ENCODE results near the gene APRT. TPM values are rescaled to one million over a fixed set of nuclear protein-coding genes. Genes with fewer than 3 reads are reported as not detected.
"Not testable (repeated sequence)": the region's sequence is repeated elsewhere in the genome, so short reads cannot be mapped to it uniquely, and the experiment has no call there.

The APRT gene
- total RNA-seq, 2 donors from 2014 or later: 165 to 211 TPM

GRCh38 chr16:88775825-88776224, 35.9 kb downstream of the APRT start:
- no peak overlapping the region for H3K4me3 ChIP-seq
- no peaks in the 10 kb centered on the region for H3K9me3 ChIP-seq
- no peak overlapping the region for H3K27ac ChIP-seq
- 89% methylated on average over 18 of the region's 18 CpGs for WGBS
- intact Hi-C loops (cut with DNase I): no loop called here
- no peaks in the 10 kb centered on the region for H3K36me3 ChIP-seq
- no peak for DNase-seq (ENCODE audit: low spot score)
- H3K27me3 ChIP-seq (replicated peaks; ENCODE audit: insufficient read depth): no peaks in the 10 kb centered on the region
- TF ChIP-seq POLR2A (IDR thresholded peaks at IDR 0.05) (no peak), CTCF (IDR thresholded peaks at IDR 0.05) (no peak), POLR2AphosphoS5 (IDR thresholded peaks at IDR 0.05) (no peak)
- peaks cover 27% of the 10 kb centered on the region for H3K4me1 ChIP-seq (replicated peaks)

DNA sequence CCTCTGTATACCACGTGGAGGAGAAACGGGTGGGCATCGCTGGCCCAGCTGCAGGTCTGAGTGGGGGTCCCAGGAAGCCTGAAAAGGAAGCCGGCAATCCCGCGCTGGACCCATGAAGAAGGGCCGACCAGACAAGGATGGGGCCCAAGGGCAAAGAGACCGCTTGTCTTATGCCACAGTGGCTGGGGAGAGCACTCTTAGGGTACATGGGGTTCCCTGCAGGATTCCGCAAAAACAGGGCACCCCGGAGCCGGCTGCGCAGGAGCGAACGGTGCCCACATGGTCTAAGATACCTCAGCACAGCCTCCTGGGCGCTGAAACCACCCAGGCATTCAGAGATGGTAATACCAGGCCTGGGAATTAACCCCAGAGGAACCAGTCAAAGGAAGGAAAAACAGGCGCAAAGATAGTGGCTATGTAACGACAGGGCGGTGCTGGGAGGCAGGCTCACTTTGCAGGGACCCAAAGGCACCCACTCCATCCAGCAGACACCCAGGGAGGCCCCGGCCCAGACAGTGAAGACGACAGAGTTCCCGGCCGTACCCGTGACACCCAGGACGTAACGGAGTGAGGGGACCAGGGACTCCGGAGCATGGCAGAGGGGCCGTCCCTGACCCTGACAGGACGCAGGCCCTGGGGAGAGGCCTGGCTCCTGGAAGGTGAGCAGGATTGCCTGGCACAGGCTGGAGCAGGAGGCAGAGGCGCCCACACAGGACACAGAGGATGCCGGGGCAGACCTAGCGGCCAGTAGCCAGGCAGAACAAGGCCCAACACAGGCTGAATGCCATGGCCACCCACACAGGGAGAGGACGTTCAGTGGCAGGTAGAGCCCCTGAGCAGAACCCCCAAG, 37.0 kb downstream of the APRT start:
- TF ChIP-seq CTCF (IDR thresholded peaks at IDR 0.05) (no peak), POLR2AphosphoS5 (IDR thresholded peaks at IDR 0.05) (no peak), POLR2A (IDR thresholded peaks at IDR 0.05) (no peak)
- H3K9me3 ChIP-seq: no peaks in the 10 kb centered on the region
- peak overlapping the region in 1 of 2 donors; percentile 61 for H3K27ac ChIP-seq
- no peaks in the 10 kb centered on the region for H3K36me3 ChIP-seq
- H3K4me1 ChIP-seq (replicated peaks): peaks cover 35% of the 10 kb centered on the region
- no peaks in the 10 kb centered on the region for H3K27me3 ChIP-seq (replicated peaks; ENCODE audit: insufficient read depth)
- H3K4me3 ChIP-seq: no peak overlapping the region
- intact Hi-C loops (cut with DNase I): no loop called here
- WGBS: 90% methylated on average over 32 of the region's 32 CpGs
- no peak for DNase-seq (ENCODE audit: low spot score)

- DNase-seq (ENCODE audit: low spot score): no peak
- peak overlapping the region in 1 of 2 donors; percentile 61 for H3K27ac ChIP-seq
- 78% methylated on average over 12 of the region's 12 CpGs for whole genome bisulfite sequencing
- peaks cover 44% of the 10 kb centered on the region for H3K4me1 ChIP-seq (replicated peaks)
- no peaks in the 10 kb centered on the region for H3K9me3 ChIP-seq
- no peak overlapping the region for H3K4me3 ChIP-seq
- H3K27me3 ChIP-seq (replicated peaks; ENCODE audit: insufficient read depth): no peaks in the 10 kb centered on the region
- intact Hi-C loops (cut with DNase I): no loop called here
- TF ChIP-seq CTCF (IDR thresholded peaks at IDR 0.05): no peak
- no peak for TF ChIP-seq POLR2AphosphoS5 (IDR thresholded peaks at IDR 0.05)
- H3K36me3 ChIP-seq: no peaks in the 10 kb centered on the region
Measured at GRCh38 chr16:88773812-88774291, 37.9 kb downstream of the APRT start.

DNA sequence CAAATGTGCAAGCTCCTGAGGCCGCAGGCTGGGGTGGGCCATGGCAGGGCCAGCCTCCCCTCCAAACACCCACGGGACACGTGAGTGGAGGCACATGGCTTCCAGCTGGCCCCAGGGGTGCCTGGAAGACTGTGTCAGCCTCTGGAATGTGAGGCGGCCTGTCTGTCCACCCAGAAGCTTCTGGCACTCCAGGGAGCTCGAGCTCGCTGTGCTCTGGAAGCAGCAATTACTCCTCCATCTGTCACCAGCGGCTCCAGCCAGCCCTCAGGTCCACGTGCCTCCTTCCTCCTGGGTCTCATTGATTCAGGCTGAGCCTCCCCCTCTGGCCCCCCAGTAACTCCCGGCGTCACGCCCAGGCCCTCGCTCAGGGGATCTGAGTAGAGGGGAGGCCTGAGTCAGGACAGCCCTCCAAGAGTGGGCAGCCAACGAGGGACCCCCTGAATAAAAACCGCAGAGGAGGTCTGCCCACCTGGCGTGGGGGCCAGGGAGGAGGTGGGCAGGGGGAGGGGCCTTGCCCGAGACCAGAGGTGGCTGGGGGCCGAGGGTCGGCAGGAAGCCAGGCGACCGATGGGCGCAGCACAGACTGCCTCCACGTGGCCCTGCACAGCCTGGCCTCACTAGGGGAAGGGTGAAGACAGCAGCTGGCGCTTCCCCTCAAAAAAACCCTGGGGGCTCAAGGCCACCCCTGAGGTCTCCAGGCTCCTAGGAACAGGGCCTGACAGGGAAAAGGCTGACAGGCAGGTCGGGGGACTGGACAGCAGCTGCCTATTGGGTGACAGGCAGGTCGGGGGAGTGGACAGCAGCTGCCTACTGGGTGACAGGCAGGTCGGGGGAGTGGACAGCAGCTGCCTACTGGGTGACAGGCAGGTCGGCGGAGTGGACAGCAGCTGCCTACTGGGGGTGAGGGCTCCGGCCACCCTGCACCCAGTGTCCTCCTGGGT, 38.6 kb downstream of the APRT start:
- Histone ChIP-seq H3K4me3 (no peak overlapping the region), H3K4me1 (replicated peaks) (peaks cover 51% of the 10 kb centered on the region), H3K27ac (peak overlapping the region; percentile 36 to 61), H3K9me3 (no peaks in the 10 kb centered on the region), H3K36me3 (no peaks in the 10 kb centered on the region), H3K27me3 (replicated peaks; ENCODE audit: insufficient read depth) (no peaks in the 10 kb centered on the region)
- WGBS: 45% methylated on average over 27 of the region's 29 CpGs
- DNase-seq (ENCODE audit: low spot score): no peak
- intact Hi-C loops (cut with DNase I): no loop called here
- TF ChIP-seq POLR2AphosphoS5 (IDR thresholded peaks at IDR 0.05) (peak; percentile 66), CTCF (IDR thresholded peaks at IDR 0.05) (no peak), POLR2A (IDR thresholded peaks at IDR 0.05) (no peak)

- 94% methylated on average over 18 of the region's 23 CpGs for WGBS
- DNase-seq (ENCODE audit: low spot score); intact Hi-C loops (cut with DNase I); H3K4me3 ChIP-seq; H3K27me3 ChIP-seq (replicated peaks; ENCODE audit: insufficient read depth); H3K36me3 ChIP-seq; H3K9me3 ChIP-seq: not testable (repeated sequence)
- Histone ChIP-seq H3K4me1 (replicated peaks) (peaks cover 54% of the 10 kb centered on the region), H3K27ac (peak overlapping the region in 1 of 2 donors; percentile 94)
Measured at GRCh38 chr16:88771781-88772180, 39.9 kb downstream of the APRT start.

All from prostate gland (tissue), 2 donors.